CD4-positive, alpha-beta T cell (primary cell): ENCODE data around the gene SCAF4. TPM values are rescaled to one million over a fixed set of nuclear protein-coding genes. Genes with fewer than 3 reads are reported as not detected.

Source experiments
- ATAC-seq: fragments of 200-7000 bp; cut with Tn5 transposase; one replicate; pipeline ENCODE4 v1.10.0; 2022; ENCODE audit warnings: mild to moderate bottlenecking; ENCODE audit not compliant: poor library complexity
- CTCF ChIA-PET: fragments of 350-600 bp; sonication (Branson Sonifier 250); formaldehyde crosslinking; loops from one replicate; lab custom pipeline; 2021; ENCODE audit warnings: antibody characterized with exemption, inconsistent platforms; lab: Charles Lee
- POLR2A ChIA-PET: fragments of 350-600 bp; sonication (Branson Sonifier 250); formaldehyde crosslinking; loops from one replicate; lab custom pipeline; 2021; ENCODE audit warnings: antibody characterized with exemption, inconsistent platforms; lab: Charles Lee
- DNase-seq, 14 experiments: peaks; one replicate each; pipeline ENCODE4 v3.0.0-alpha.2; 2013 to 2020; ENCODE audit warnings: mixed read lengths in 2 of 14
- H3K27ac ChIP-seq, 2 donors: one replicate each; pipeline versions ENCODE4 v1.5.1 to v1.7.0; 2013; ENCODE audit warnings: low read length in 2 of 2, low read depth in 1 of 2, mild to moderate bottlenecking in 1 of 2
- H3K27me3 ChIP-seq, 2 experiments: 1 replicate in 1 of 2; 2 replicates in 1 of 2; pipeline versions ENCODE4 v1.6.1 to v1.7.0; 2013; ENCODE audit warnings: low read length in 2 of 2, control low read depth in 1 of 2, mild to moderate bottlenecking in 1 of 2, moderate library complexity in 1 of 2; ENCODE audit not compliant: insufficient read depth in 2 of 2, control insufficient read depth in 1 of 2
- H3K36me3 ChIP-seq: one replicate; pipeline ENCODE4 v1.6.1; 2013; ENCODE audit warnings: low read length, control low read depth; ENCODE audit not compliant: insufficient read depth
- H3K4me1 ChIP-seq: one replicate; pipeline ENCODE4 v1.6.1; 2013; ENCODE audit warnings: low read length, control low read depth; ENCODE audit not compliant: insufficient read depth
- H3K4me3 ChIP-seq: one replicate; pipeline ENCODE4 v1.5.1; 2013; ENCODE audit warnings: mild to moderate bottlenecking, low read length, moderate library complexity
- H3K9me3 ChIP-seq, 2 experiments: 1 replicate in 1 of 2; 2 replicates in 1 of 2; pipeline versions ENCODE4 v1.6.1 to v1.7.0; 2013; ENCODE audit warnings: low read length in 2 of 2, mild to moderate bottlenecking in 2 of 2, control low read depth in 1 of 2, moderate library complexity in 1 of 2; ENCODE audit not compliant: control insufficient read depth in 1 of 2, insufficient read depth in 1 of 2
- H3K27ac Mint-ChIP-seq: one replicate; pipeline ENCODE4 v1.8.0; 2020; ENCODE audit warnings: mixed read lengths
- H3K27me3 Mint-ChIP-seq: one replicate; pipeline ENCODE4 v1.8.0; 2021; ENCODE audit warnings: mixed read lengths
- H3K36me3 Mint-ChIP-seq: one replicate; pipeline ENCODE4 v1.8.0; 2021; ENCODE audit warnings: low read depth, mixed read lengths
- H3K4me1 Mint-ChIP-seq: one replicate; pipeline ENCODE4 v1.8.0; 2021; ENCODE audit warnings: low read depth, mixed read lengths
- H3K4me3 Mint-ChIP-seq: one replicate; pipeline ENCODE4 v1.8.0; 2020; ENCODE audit warnings: mild to moderate bottlenecking, mixed read lengths
- H3K9me3 Mint-ChIP-seq: one replicate; pipeline ENCODE4 v1.8.0; 2020; ENCODE audit warnings: mixed read lengths
- CTCF ChIP-seq: fragments of 200-600 bp; IDR thresholded peaks from one replicate; pipeline ENCODE4 v1.8.0; 2022; ENCODE audit warnings: antibody characterized with exemption, mild to moderate bottlenecking
- intact Hi-C, 2 experiments: fragments of 100-400 bp; cut with DNase I in 1 of 2; cut with micrococcal nuclease in 1 of 2; formaldehyde crosslinking; loops; one replicate each; pipeline versions ENCODE4 v1.15.1 to v1.9.0; 2023 to 2025; cut with DNase I, micrococcal nuclease
- total RNA-seq, 174 experiments: library from RNA in 2 of 174; stranded (reverse) in 2 of 174; gene quantifications; one replicate each; pipeline ENCODE4 v1.2.3 and lab custom pipeline; 2021 to 2026

SCAF4 gene
- total RNA-seq, 2 experiments from 2014 or later: 56.1 to 57.8 TPM

DNA sequence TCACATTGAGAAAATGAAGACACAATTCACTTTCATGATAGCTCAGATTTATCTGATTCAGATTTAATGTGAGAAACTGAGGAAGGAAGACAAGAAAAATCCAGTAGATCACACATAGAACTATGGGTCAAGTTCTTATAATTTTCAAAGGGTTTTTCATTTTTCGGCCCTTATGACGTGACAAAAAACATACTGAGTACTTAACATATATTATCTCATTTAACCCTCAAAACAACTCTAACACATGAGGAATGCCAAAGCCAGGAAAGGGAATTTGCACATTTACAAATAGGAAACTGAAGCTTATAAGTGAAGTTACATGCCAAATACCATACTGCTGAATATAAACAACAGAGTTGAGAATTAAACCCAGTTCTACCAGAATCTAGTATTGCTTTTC lies 44.8 kb downstream of the SCAF4 start:
- DNase-seq (no peak), ATAC-seq (no peak)
- no peak overlapping the region for H3K4me3 ChIP-seq
- Mint-ChIP-seq H3K4me3 (no peak overlapping the region), H3K36me3 (peaks cover 97% of the 10 kb centered on the region), H3K9me3 (no peaks in the 10 kb centered on the region), H3K27me3 (no peaks in the 10 kb centered on the region), H3K27ac (no peak overlapping the region), H3K4me1 (no peaks in the 10 kb centered on the region)
- ChIA-PET POLR2A (no interaction called here), CTCF (no interaction called here)
- H3K27me3 ChIP-seq: no peaks in the 10 kb centered on the region
- no peaks in the 10 kb centered on the region for H3K4me1 ChIP-seq
- peaks cover 88% of the 10 kb centered on the region for H3K36me3 ChIP-seq
- H3K9me3 ChIP-seq: no peaks in the 10 kb centered on the region
- TF ChIP-seq CTCF: no peak
- no peak overlapping the region for H3K27ac ChIP-seq
- intact Hi-C loops: no loop called here

- no peaks in the 10 kb centered on the region for H3K9me3 ChIP-seq
- H3K36me3 ChIP-seq: peaks cover 85% of the 10 kb centered on the region
- no peaks in the 10 kb centered on the region for H3K4me1 Mint-ChIP-seq
- no peak overlapping the region for H3K4me3 Mint-ChIP-seq
- TF ChIP-seq CTCF: no peak
- ATAC-seq (no peak), DNase-seq (no peak)
- no peaks in the 10 kb centered on the region for H3K9me3 Mint-ChIP-seq
- no peaks in the 10 kb centered on the region for H3K27me3 Mint-ChIP-seq
- no peaks in the 10 kb centered on the region for H3K4me1 ChIP-seq
- H3K27me3 ChIP-seq: no peaks in the 10 kb centered on the region
- no peak overlapping the region for H3K4me3 ChIP-seq
- ChIA-PET CTCF (interaction anchor here (0.6 to 0.8 kb wide), 2 partner anchors 8 to 600 kb away, joined by 3 to 4 read pairs; no protein-coding TSS in a partner anchor), POLR2A (interaction anchor here (0.6 kb wide), 1 partner anchor 140 kb away, joined by 4 read pairs; no protein-coding TSS in a partner anchor)
- intact Hi-C loops: no loop called here
- no peak overlapping the region for H3K27ac ChIP-seq
- peaks cover 97% of the 10 kb centered on the region for H3K36me3 Mint-ChIP-seq
- H3K27ac Mint-ChIP-seq: no peak overlapping the region
Observed at GRCh38 chr21:31686272-31686915, 45.5 kb downstream of the SCAF4 start.

- Histone ChIP-seq H3K4me1 (no peaks in the 10 kb centered on the region), H3K36me3 (peaks cover 74% of the 10 kb centered on the region), H3K27me3 (no peaks in the 10 kb centered on the region), H3K27ac (no peak overlapping the region), H3K9me3 (no peaks in the 10 kb centered on the region), H3K4me3 (no peak overlapping the region)
- Mint-ChIP-seq H3K4me1 (no peaks in the 10 kb centered on the region), H3K4me3 (no peak overlapping the region), H3K36me3 (peaks cover 91% of the 10 kb centered on the region), H3K27me3 (no peaks in the 10 kb centered on the region), H3K9me3 (no peaks in the 10 kb centered on the region), H3K27ac (no peak overlapping the region)
- DNase-seq (no peak), ATAC-seq (no peak)
- intact Hi-C loops: no loop called here
- TF ChIP-seq CTCF: no peak
- CTCF ChIA-PET: no interaction called here
- POLR2A ChIA-PET: no interaction called here
Observed at GRCh38 chr21:31684918-31685317, 47.0 kb downstream of the SCAF4 start.
